Measurements from ENCODE around the gene NDE1. TPM values are rescaled to one million over a fixed set of nuclear protein-coding genes. Genes with fewer than 3 reads are reported as not detected.
"Not testable (repeated sequence)": the region's sequence is repeated elsewhere in the genome, so short reads cannot be mapped to it uniquely, and the experiment has no call there.

The NDE1 gene
- total RNA-seq, 1 donor from 2014 or later, result 3.4 TPM

- not testable (repeated sequence) for ATAC-seq; DNase-seq (ENCODE audit: low spot score)
Observed at GRCh38 chr16:15649311-15649710, 734 bp upstream of the NDE1 start.

GRCh38 chr16:15649727-15650018 is 372 bp upstream of the NDE1 start:
- DNase-seq (ENCODE audit: low spot score), result no peak

GRCh38 chr16:15650698-15651171 is 690 bp downstream of the NDE1 start:
- ATAC-seq (peak; percentile 46), DNase-seq (ENCODE audit: low spot score) (no peak)

More at GRCh38 chr16:15649727-15650018, 372 bp upstream of the NDE1 start:
- no peak for ATAC-seq

GRCh38 chr16:15652293-15653001 is 2.4 kb downstream of the NDE1 start:
- DNase-seq (ENCODE audit: low spot score), result no peak
- ATAC-seq, result no peak

- no peak for ATAC-seq
Observed at GRCh38 chr16:15653227-15653626, 3.2 kb downstream of the NDE1 start.

GRCh38 chr16:15654591-15654990 is 4.5 kb downstream of the NDE1 start:
- no peak for ATAC-seq

More at GRCh38 chr16:15653227-15653626, 3.2 kb downstream of the NDE1 start:
- DNase-seq (ENCODE audit: low spot score), result no peak

GRCh38 chr16:15655561-15655960 is 5.5 kb downstream of the NDE1 start:
- not testable (repeated sequence) for ATAC-seq; DNase-seq (ENCODE audit: low spot score)

More at GRCh38 chr16:15654591-15654990, 4.5 kb downstream of the NDE1 start:
- no peak for DNase-seq (ENCODE audit: low spot score)

- DNase-seq (ENCODE audit: low spot score) (no peak), ATAC-seq (no peak)
Observed at GRCh38 chr16:15658149-15658548, 8.1 kb downstream of the NDE1 start.

GRCh38 chr16:15658556-15658955 is 8.5 kb downstream of the NDE1 start:
- ATAC-seq (no peak), DNase-seq (ENCODE audit: low spot score) (no peak)

- ATAC-seq, result no peak
- no peak for DNase-seq (ENCODE audit: low spot score)
Observed at GRCh38 chr16:15660203-15660601, 10.2 kb downstream of the NDE1 start.

GRCh38 chr16:15665107-15665506 is 15.1 kb downstream of the NDE1 start:
- ATAC-seq (no peak), DNase-seq (ENCODE audit: low spot score) (no peak)

- no peak for DNase-seq (ENCODE audit: low spot score)
- ATAC-seq, result no peak
Observed at GRCh38 chr16:15667091-15667742, 17.2 kb downstream of the NDE1 start.

- no peak for DNase-seq (ENCODE audit: low spot score)
- ATAC-seq, result no peak
Observed at GRCh38 chr16:15671530-15672117, 21.6 kb downstream of the NDE1 start.

- peak; percentile 5 for ATAC-seq
- not testable (repeated sequence) for DNase-seq (ENCODE audit: low spot score)
Observed at GRCh38 chr16:15672127-15672513, 22.1 kb downstream of the NDE1 start.

- DNase-seq (ENCODE audit: low spot score), result peak; percentile 93
- ATAC-seq, result peak; percentile 97
Observed at GRCh38 chr16:15672514-15673167, 22.6 kb downstream of the NDE1 start.

- ATAC-seq (no peak), DNase-seq (ENCODE audit: low spot score) (no peak)
Observed at GRCh38 chr16:15674571-15674970, 24.5 kb downstream of the NDE1 start.

- ATAC-seq, result no peak
- DNase-seq (ENCODE audit: low spot score), result no peak
Observed at GRCh38 chr16:15676506-15676905, 26.5 kb downstream of the NDE1 start.

GRCh38 chr16:15677447-15677846 is 27.4 kb downstream of the NDE1 start:
- ATAC-seq (no peak), DNase-seq (ENCODE audit: low spot score) (no peak)

- ATAC-seq (no peak), DNase-seq (ENCODE audit: low spot score) (no peak)
Observed at GRCh38 chr16:15682105-15682570, 32.1 kb downstream of the NDE1 start.

GRCh38 chr16:15686287-15686686 is 36.2 kb downstream of the NDE1 start:
- DNase-seq (ENCODE audit: low spot score), result no peak
- ATAC-seq, result no peak

GRCh38 chr16:15689290-15689689 is 39.2 kb downstream of the NDE1 start:
- ATAC-seq (no peak), DNase-seq (ENCODE audit: low spot score) (no peak)
